GM18526 (cell line): ENCODE data around the gene BYSL.

Source experiments
- POLR2A ChIP-seq: IDR thresholded peaks from 3 replicates; pipeline ENCODE4 v1.6.1; 2011; ENCODE audit not compliant: insufficient read length; ENCODE audit errors: extremely low read depth

The BYSL gene

GRCh38 chr6:41976794-41977484, 55.6 kb downstream of the BYSL start:
- TF ChIP-seq POLR2A, result no peak
